ENCODE measurements around the gene MUC5AC. TPM values are rescaled to one million over a fixed set of nuclear protein-coding genes. Genes with fewer than 3 reads are reported as not detected.
A peak's percentile ranks its signal among the peaks of the same experiment; 100 is the strongest.
"Not testable (repeated sequence)": the region's sequence is repeated elsewhere in the genome, so short reads cannot be mapped to it uniquely, and the experiment has no call there.

Gene MUC5AC
- total and polyA plus RNA-seq, 7 donors: 0.02 TPM; not detected in 6

DNA sequence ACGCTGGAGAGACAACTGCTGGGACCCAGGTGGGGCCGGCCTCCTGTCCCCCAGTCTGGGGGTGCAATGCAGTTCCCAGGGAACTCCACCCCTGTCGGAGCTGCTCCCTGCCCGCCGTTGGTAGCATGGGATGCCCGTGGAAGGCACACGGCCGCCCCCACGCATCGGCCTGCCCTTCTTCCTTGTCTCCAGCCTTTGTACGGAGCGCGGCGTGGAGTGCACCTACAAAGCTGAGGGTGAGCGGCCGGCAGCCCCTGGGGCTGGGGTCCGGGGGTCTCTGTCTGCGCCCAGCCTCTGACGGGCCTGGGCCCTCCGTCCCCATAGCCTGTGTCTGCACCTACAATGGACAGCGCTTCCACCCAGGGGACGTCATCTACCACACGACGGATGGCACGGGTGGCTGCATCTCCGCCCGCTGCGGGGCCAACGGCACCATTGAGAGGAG is 23.2 kb downstream of the MUC5AC start:
- DNase-seq: no peak

DNA sequence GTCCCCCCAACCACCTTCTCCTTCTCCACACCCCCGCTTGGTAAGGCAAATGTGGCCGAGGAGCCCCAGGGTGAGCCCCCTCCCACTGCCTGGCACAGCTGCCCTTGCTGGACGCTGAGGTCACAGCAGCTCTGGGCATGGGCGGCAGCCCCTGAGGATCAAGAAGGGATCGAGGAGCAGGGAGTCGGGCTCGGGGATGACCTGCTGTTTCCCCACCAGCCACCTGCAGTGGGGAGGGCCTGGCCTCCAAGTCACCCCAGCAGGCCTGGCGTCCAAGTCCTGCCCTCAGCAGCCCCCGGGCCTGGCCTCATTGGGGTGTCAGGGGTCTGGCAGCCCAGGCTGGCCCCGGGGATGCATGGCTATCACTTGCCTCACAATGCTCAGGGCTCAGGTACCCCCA is 23.7 kb downstream of the MUC5AC start:
- WGBS, 3 donors: 69 to 81% (median 74%) methylated on average over 10 of the region's 10 CpGs
- no peak for ATAC-seq

More for the DNA sequence above, 23.2 kb downstream of the MUC5AC start:
- no peaks in the 10 kb centered on the region for H3K36me3 ChIP-seq (ENCODE audit: insufficient read depth in 1 of 2, low read depth in 1 of 2)
- TF ChIP-seq, protein P1, sequence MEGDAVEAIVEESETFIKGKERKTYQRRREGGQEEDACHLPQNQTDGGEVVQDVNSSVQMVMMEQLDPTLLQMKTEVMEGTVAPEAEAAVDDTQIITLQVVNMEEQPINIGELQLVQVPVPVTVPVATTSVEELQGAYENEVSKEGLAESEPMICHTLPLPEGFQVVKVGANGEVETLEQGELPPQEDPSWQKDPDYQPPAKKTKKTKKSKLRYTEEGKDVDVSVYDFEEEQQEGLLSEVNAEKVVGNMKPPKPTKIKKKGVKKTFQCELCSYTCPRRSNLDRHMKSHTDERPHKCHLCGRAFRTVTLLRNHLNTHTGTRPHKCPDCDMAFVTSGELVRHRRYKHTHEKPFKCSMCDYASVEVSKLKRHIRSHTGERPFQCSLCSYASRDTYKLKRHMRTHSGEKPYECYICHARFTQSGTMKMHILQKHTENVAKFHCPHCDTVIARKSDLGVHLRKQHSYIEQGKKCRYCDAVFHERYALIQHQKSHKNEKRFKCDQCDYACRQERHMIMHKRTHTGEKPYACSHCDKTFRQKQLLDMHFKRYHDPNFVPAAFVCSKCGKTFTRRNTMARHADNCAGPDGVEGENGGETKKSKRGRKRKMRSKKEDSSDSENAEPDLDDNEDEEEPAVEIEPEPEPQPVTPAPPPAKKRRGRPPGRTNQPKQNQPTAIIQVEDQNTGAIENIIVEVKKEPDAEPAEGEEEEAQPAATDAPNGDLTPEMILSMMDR (IDR thresholded peaks at IDR 0.05): no peak
- 86 to 88% (median 88%) methylated on average over 28 to 29 of the region's 29 CpGs for WGBS, 3 donors
- H3K9me3 ChIP-seq: no peaks in the 10 kb centered on the region
- no peak overlapping the region for H3K4me3 ChIP-seq
- H3K27me3 ChIP-seq (ENCODE audit: insufficient read depth in 3 of 3, low read length in 2 of 3): peaks cover 0 to 14% (median 7%) of the 10 kb centered on the region in 3 donors
- H3K27ac ChIP-seq: no peak overlapping the region
- no peaks in the 10 kb centered on the region for H3K4me1 ChIP-seq
- intact Hi-C loops (cut with DNase I): no loop called here
- no peak for ATAC-seq

DNA sequence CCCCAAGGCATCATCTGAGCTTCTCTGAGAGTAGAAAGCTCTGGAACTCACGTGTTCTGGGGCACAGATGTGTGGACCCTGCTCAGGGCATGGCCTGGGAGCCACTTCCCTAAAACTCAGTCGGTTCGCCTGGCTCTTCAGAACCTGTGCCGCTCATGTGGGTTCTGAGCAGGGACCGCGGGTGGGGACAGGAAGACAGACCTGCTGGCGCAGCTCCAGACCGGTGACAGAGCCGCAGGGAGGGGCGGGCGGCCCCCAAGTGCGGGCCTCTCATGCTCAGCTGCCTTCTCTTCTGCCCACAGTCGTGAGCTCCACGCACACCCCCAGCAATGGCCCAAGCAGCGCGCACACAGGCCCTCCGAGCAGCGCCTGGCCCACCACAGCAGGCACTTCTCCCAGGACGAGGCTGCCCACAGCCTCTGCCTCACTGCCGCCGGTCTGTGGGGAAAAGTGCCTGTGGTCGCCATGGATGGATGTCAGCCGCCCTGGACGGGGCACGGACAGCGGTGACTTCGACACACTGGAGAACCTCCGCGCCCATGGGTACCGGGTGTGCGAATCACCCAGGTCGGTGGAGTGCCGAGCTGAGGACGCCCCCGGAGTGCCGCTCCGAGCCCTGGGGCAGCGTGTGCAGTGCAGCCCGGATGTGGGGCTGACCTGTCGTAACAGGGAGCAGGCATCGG is 24.2 kb downstream of the MUC5AC start:
- intact Hi-C loops (cut with DNase I): no loop called here

More for the DNA sequence above, 23.7 kb downstream of the MUC5AC start:
- no peaks in the 10 kb centered on the region for H3K36me3 ChIP-seq (ENCODE audit: insufficient read depth in 1 of 2, low read depth in 1 of 2)
- H3K27ac ChIP-seq: no peak overlapping the region
- no peaks in the 10 kb centered on the region for H3K9me3 ChIP-seq
- DNase-seq: no peak
- no peaks in the 10 kb centered on the region for H3K4me1 ChIP-seq
- intact Hi-C loops (cut with DNase I): no loop called here
- peaks cover 0 to 14% (median 7%) of the 10 kb centered on the region in 3 donors for H3K27me3 ChIP-seq (ENCODE audit: insufficient read depth in 3 of 3, low read length in 2 of 3)
- no peak overlapping the region for H3K4me3 ChIP-seq
- TF ChIP-seq, protein P1 (IDR thresholded peaks at IDR 0.05): no peak

DNA sequence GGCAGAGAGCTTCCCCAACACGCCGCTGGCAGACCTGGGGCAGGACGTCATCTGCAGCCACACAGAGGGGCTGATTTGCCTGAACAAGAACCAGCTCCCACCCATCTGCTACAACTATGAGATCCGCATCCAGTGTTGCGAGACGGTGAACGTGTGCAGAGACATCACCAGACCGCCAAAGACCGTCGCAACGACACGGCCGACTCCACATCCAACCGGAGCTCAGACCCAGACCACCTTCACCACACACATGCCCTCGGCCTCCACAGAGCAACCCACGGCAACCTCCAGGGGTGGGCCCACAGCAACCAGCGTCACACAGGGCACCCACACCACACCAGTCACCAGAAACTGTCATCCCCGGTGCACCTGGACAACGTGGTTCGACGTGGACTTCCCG is 26.4 kb downstream of the MUC5AC start:
- not testable (repeated sequence) for ATAC-seq
- 93 to 95% (median 93%) methylated on average over 14 to 18 of the region's 22 CpGs for WGBS, 3 donors

More for the DNA sequence above, 24.2 kb downstream of the MUC5AC start:
- no peak for DNase-seq
- ATAC-seq: no peak
- H3K9me3 ChIP-seq: no peaks in the 10 kb centered on the region
- TF ChIP-seq, protein P1 (IDR thresholded peaks at IDR 0.05): no peak
- H3K4me1 ChIP-seq: no peaks in the 10 kb centered on the region
- H3K27ac ChIP-seq: no peak overlapping the region
- peaks cover 0 to 14% (median 7%) of the 10 kb centered on the region in 3 donors for H3K27me3 ChIP-seq (ENCODE audit: insufficient read depth in 3 of 3, low read length in 2 of 3)
- WGBS, 3 donors: 81 to 86% (median 83%) methylated on average over 33 to 41 of the region's 41 CpGs
- no peak overlapping the region for H3K4me3 ChIP-seq
- no peaks in the 10 kb centered on the region for H3K36me3 ChIP-seq (ENCODE audit: insufficient read depth in 1 of 2, low read depth in 1 of 2)

DNA sequence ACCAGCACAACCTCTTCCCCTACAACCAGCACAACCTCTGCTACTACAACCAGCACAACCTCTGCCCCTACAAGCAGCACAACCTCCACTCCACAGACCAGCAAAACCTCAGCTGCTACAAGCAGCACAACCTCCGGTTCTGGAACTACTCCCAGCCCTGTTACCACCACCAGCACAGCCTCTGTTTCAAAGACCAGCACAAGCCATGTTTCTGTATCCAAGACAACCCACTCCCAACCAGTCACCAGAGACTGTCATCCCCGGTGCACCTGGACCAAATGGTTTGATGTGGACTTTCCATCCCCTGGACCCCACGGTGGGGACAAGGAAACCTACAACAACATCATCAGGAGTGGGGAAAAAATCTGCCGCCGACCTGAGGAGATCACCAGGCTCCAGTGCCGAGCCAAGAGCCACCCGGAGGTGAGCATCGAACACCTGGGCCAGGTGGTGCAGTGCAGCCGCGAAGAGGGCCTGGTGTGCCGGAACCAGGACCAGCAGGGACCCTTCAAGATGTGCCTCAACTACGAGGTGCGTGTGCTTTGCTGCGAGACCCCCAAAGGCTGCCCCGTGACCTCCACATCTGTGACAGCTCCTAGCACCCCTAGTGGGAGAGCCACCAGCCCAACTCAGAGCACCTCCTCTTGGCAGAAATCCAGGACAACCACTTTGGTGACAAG is 30.8 kb downstream of the MUC5AC start:
- H3K4me1 ChIP-seq; H3K27ac ChIP-seq; H3K9me3 ChIP-seq; ATAC-seq; H3K4me3 ChIP-seq; H3K36me3 ChIP-seq (ENCODE audit: insufficient read depth in 1 of 2, low read depth in 1 of 2); intact Hi-C loops (cut with DNase I): not testable (repeated sequence)
- H3K27me3 ChIP-seq (ENCODE audit: insufficient read depth in 3 of 3, low read length in 2 of 3): peaks cover 0 to 11% (median 3%) of the 10 kb centered on the region in 3 donors
- 67 to 84% (median 78%) methylated on average over 10 to 15 of the region's 15 CpGs for WGBS, 3 donors
- DNase-seq: peak in 1 of 2 donors; percentile 43

More for the DNA sequence above, 26.4 kb downstream of the MUC5AC start:
- H3K27me3 ChIP-seq (ENCODE audit: insufficient read depth in 3 of 3, low read length in 2 of 3); intact Hi-C loops (cut with DNase I); H3K27ac ChIP-seq; H3K4me1 ChIP-seq; H3K4me3 ChIP-seq; H3K9me3 ChIP-seq; H3K36me3 ChIP-seq (ENCODE audit: insufficient read depth in 1 of 2, low read depth in 1 of 2); DNase-seq: not testable (repeated sequence)

DNA sequence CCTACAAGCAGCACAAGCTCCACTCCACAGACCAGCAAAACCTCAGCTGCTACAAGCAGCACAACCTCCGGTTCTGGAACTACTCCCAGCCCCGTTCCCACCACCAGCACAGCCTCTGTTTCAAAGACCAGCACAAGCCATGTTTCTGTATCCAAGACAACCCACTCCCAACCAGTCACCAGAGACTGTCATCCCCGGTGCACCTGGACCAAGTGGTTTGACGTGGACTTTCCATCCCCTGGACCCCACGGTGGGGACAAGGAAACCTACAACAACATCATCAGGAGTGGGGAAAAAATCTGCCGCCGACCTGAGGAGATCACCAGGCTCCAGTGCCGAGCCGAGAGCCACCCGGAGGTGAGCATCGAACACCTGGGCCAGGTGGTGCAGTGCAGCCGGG is 32.1 kb downstream of the MUC5AC start:
- H3K4me3 ChIP-seq; H3K4me1 ChIP-seq; ATAC-seq; H3K36me3 ChIP-seq (ENCODE audit: insufficient read depth in 1 of 2, low read depth in 1 of 2); intact Hi-C loops (cut with DNase I); H3K9me3 ChIP-seq; H3K27ac ChIP-seq; DNase-seq: not testable (repeated sequence)
- H3K27me3 ChIP-seq (ENCODE audit: insufficient read depth in 3 of 3, low read length in 2 of 3): peaks cover 0 to 11% (median 3%) of the 10 kb centered on the region in 3 donors
- 69 to 81% (median 72%) methylated on average over 5 to 10 of the region's 12 CpGs for WGBS, 3 donors

DNA sequence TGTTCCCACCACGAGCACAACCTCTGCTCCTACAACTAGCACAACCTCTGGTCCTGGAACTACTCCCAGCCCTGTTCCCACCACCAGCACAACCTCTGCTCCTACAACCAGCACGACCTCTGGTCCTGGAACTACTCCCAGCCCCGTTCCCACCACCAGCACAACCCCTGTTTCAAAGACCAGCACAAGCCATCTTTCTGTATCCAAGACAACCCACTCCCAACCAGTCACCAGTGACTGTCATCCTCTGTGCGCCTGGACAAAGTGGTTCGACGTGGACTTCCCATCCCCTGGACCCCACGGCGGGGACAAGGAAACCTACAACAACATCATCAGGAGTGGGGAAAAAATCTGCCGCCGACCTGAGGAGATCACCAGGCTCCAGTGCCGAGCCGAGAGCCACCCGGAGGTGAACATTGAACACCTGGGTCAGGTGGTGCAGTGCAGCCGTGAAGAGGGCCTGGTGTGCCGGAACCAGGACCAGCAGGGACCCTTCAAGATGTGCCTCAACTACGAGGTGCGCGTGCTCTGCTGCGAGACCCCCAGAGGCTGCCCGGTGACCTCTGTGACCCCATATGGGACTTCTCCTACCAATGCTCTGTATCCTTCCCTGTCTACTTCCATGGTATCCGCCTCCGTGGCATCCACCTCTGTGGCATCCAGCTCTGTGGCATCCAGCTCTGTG is 34.2 kb downstream of the MUC5AC start:
- ATAC-seq; H3K36me3 ChIP-seq (ENCODE audit: insufficient read depth in 1 of 2, low read depth in 1 of 2); H3K27ac ChIP-seq; H3K4me1 ChIP-seq; intact Hi-C loops (cut with DNase I); H3K4me3 ChIP-seq; H3K9me3 ChIP-seq; DNase-seq: not testable (repeated sequence)
- WGBS, 3 donors: 82 to 87% (median 84%) methylated on average over 15 to 22 of the region's 22 CpGs
- peaks cover 0 to 23% (median 8%) of the 10 kb centered on the region in 3 donors for H3K27me3 ChIP-seq (ENCODE audit: insufficient read depth in 3 of 3, low read length in 2 of 3)
